GM23338 (cell line): Measurements from ENCODE around the gene WDR27. TPM values are rescaled to one million over a fixed set of nuclear protein-coding genes. Genes with fewer than 3 reads are reported as not detected.

ENCODE experiments used
- ATAC-seq: fragments of 200-7000 bp; cut with Tn5 transposase; 3 replicates; pipeline ENCODE4 v1.9.1; 2020
- DNase-seq: peaks from one replicate; pipeline ENCODE4 v3.0.0-alpha.2; 2015; ENCODE audit warnings: low spot score
- H2AFZ ChIP-seq: fragments of 200-600 bp; sonication (generic); 2 replicates; pipeline ENCODE4 v1.8.0; 2016; ENCODE audit warnings: antibody characterized with exemption, mild to moderate bottlenecking, moderate library complexity
- H3F3A ChIP-seq: fragments of 200-600 bp; sonication (generic); replicated peaks from 2 replicates; pipeline ENCODE4 v1.8.0; 2017; ENCODE audit warnings: antibody characterized with exemption, mixed run types, low read depth
- H3K27ac ChIP-seq: fragments of 200-600 bp; sonication (generic); 2 replicates; pipeline ENCODE4 v1.6.1; 2016; ENCODE audit warnings: low read depth
- H3K27me3 ChIP-seq: fragments of 200-600 bp; sonication (generic); 2 replicates; pipeline ENCODE4 v1.8.0; 2016; ENCODE audit warnings: mild to moderate bottlenecking, mixed run types, moderate library complexity; ENCODE audit not compliant: insufficient read depth
- H3K36me3 ChIP-seq: fragments of 200-600 bp; sonication (generic); 2 replicates; pipeline ENCODE4 v1.8.0; 2016; ENCODE audit warnings: mild to moderate bottlenecking; ENCODE audit not compliant: insufficient read depth
- H3K4me1 ChIP-seq: fragments of 200-600 bp; sonication (generic); 2 replicates; pipeline ENCODE4 v1.8.0; 2016; ENCODE audit warnings: mild to moderate bottlenecking, moderate library complexity; ENCODE audit not compliant: insufficient read depth
- H3K4me2 ChIP-seq: fragments of 200-600 bp; sonication (generic); 2 replicates; pipeline ENCODE4 v1.7.1; 2017; ENCODE audit warnings: mixed run types
- H3K4me3 ChIP-seq: fragments of 200-600 bp; sonication (generic); 2 replicates; pipeline ENCODE4 v1.6.1; 2016; ENCODE audit warnings: mixed run types
- H3K79me2 ChIP-seq: fragments of 200-600 bp; sonication (generic); replicated peaks from 2 replicates; pipeline ENCODE4 v1.8.0; 2017; ENCODE audit warnings: mild to moderate bottlenecking; ENCODE audit not compliant: insufficient read depth
- H3K9me2 ChIP-seq: fragments of 200-600 bp; sonication (generic); 2 replicates; pipeline ENCODE4 v1.8.0; 2017; ENCODE audit not compliant: insufficient read depth
- H4K20me1 ChIP-seq: fragments of 200-600 bp; sonication (generic); replicated peaks from 2 replicates; pipeline ENCODE4 v1.8.0; 2017; ENCODE audit warnings: mild to moderate bottlenecking; ENCODE audit not compliant: insufficient read depth
- H3K27ac Mint-ChIP-seq: 2 replicates; pipeline ENCODE4 v1.8.0; 2020; ENCODE audit warnings: inconsistent platforms, mild to moderate bottlenecking, moderate library complexity, mixed read lengths
- H3K27me3 Mint-ChIP-seq: 3 replicates; pipeline ENCODE4 v1.8.0; 2022; ENCODE audit warnings: low read depth, mild to moderate bottlenecking, moderate library complexity, mixed read lengths, inconsistent platforms; ENCODE audit not compliant: insufficient read depth, poor library complexity
- H3K36me3 Mint-ChIP-seq: 3 replicates; pipeline ENCODE4 v1.8.0; 2021; ENCODE audit warnings: low read depth, mild to moderate bottlenecking, inconsistent platforms, moderate library complexity, mixed read lengths
- H3K4me1 Mint-ChIP-seq: 3 replicates; pipeline ENCODE4 v1.8.0; 2020; ENCODE audit warnings: mild to moderate bottlenecking, inconsistent platforms, mixed read lengths
- H3K4me3 Mint-ChIP-seq: 3 replicates; pipeline ENCODE4 v1.8.0; 2021; ENCODE audit warnings: moderate library complexity, mild to moderate bottlenecking, inconsistent platforms, mixed read lengths
- H3K9me3 Mint-ChIP-seq: 3 replicates; pipeline ENCODE4 v1.8.0; 2020; ENCODE audit warnings: moderate library complexity, mild to moderate bottlenecking, inconsistent platforms, mixed read lengths
- CREB1 ChIP-seq: fragments of 250-450 bp; sonication (Bioruptor Pico); IDR thresholded peaks from 2 replicates; pipeline ENCODE4 v1.5.0; 2020; ENCODE audit warnings: low read depth, mild to moderate bottlenecking, moderate library complexity
- CTCF ChIP-seq, 2 experiments: fragments of 200-600 bp in 1 of 2; sonication (generic) in 1 of 2; conservative IDR thresholded peaks; 2 replicates each; pipeline versions ENCODE4 v1.5.1 to v1.6.1; 2016 to 2017; ENCODE audit warnings: antibody characterized with exemption in 2 of 2, low read depth in 2 of 2, mild to moderate bottlenecking in 2 of 2, moderate library complexity in 1 of 2
- ETS1 ChIP-seq: IDR thresholded peaks from 2 replicates; pipeline ENCODE4 v1.6.1; 2016; ENCODE audit warnings: antibody characterized with exemption
- EZH2 ChIP-seq: fragments of 200-600 bp; sonication (generic); IDR thresholded peaks from one replicate; pipeline ENCODE4 v1.8.0; 2017; ENCODE audit warnings: antibody characterized with exemption, mild to moderate bottlenecking, low read depth; ENCODE audit not compliant: unreplicated experiment
- EZH2phosphoT487 ChIP-seq: fragments of 200-600 bp; sonication (generic); IDR thresholded peaks from one replicate; pipeline ENCODE4 v1.8.1; 2018; ENCODE audit warnings: antibody characterized with exemption; ENCODE audit not compliant: unreplicated experiment
- NANOG ChIP-seq: IDR thresholded peaks from 2 replicates; pipeline ENCODE4 v1.6.1; 2016; ENCODE audit warnings: antibody characterized with exemption, borderline replicate concordance
- REST ChIP-seq: IDR thresholded peaks from one replicate; pipeline ENCODE4 v1.6.1; 2018; ENCODE audit warnings: antibody characterized with exemption; ENCODE audit not compliant: unreplicated experiment
- STAT1 ChIP-seq: IDR thresholded peaks from one replicate; pipeline ENCODE4 v1.6.1; 2016; ENCODE audit warnings: antibody characterized with exemption; ENCODE audit not compliant: unreplicated experiment
- ZNF114 ChIP-seq: fragments of 250-450 bp; sonication (Bioruptor Pico); IDR thresholded peaks from 2 replicates; pipeline ENCODE4 v1.5.0; 2020; ENCODE audit warnings: mild to moderate bottlenecking, moderate library complexity
- ZNF331 ChIP-seq: fragments of 250-450 bp; sonication (Bioruptor Pico); IDR thresholded peaks from 2 replicates; pipeline ENCODE4 v1.5.0; 2020; ENCODE audit warnings: low read depth, mild to moderate bottlenecking, moderate library complexity
- ZNF462 ChIP-seq: fragments of 250-450 bp; sonication (Bioruptor Pico); IDR thresholded peaks from 2 replicates; pipeline ENCODE4 v1.5.0; 2020; ENCODE audit warnings: mild to moderate bottlenecking, moderate library complexity
- polyA plus RNA-seq: library from polyadenylated mRNA; unstranded; fragments of >200 nt; fragmentation: Nextera tagmentation; extraction: Ambion mirVana; gene quantifications from 2 replicates; pipeline ENCODE4 v1.2.1, GENCODE V29; 2016
- total RNA-seq: library from RNA; depleted of rRNA; stranded (reverse); fragments of >200 nt; shearing (Covaris generic); gene quantifications from 2 replicates; pipeline ENCODE4 v1.2.3, GENCODE V29; 2014

Gene WDR27
- total and polyA plus RNA-seq, 2 experiments from 2014 or later, result 55.3 to 80.4 TPM

GRCh38 chr6:169452869-169453620, 248.8 kb downstream of the WDR27 start:
- no peak overlapping the region for H3K27ac ChIP-seq
- no peaks in the 10 kb centered on the region for H4K20me1 ChIP-seq
- Mint-ChIP-seq H3K4me3 (no peak overlapping the region), H3K27ac (no peak overlapping the region), H3K36me3 (peaks cover 5% of the 10 kb centered on the region; the same call in 2 of the 3 replicates), H3K9me3 (no peaks in the 10 kb centered on the region), H3K27me3 (no peaks in the 10 kb centered on the region), H3K4me1 (no peaks in the 10 kb centered on the region)
- H3F3A ChIP-seq, result no peaks in the 10 kb centered on the region
- H3K4me2 ChIP-seq, result no peak overlapping the region
- H2AFZ ChIP-seq, result no peak overlapping the region
- H3K27me3 ChIP-seq, result no peaks in the 10 kb centered on the region
- H3K4me1 ChIP-seq, result no peaks in the 10 kb centered on the region
- no peaks in the 10 kb centered on the region for H3K9me2 ChIP-seq
- no peak for TF ChIP-seq STAT1
- no peak for TF ChIP-seq NANOG
- no peak for TF ChIP-seq CREB1 (CRISPR knock-in tag)
- TF ChIP-seq REST, result no peak
- TF ChIP-seq ZNF331, result no peak
- TF ChIP-seq CTCF (conservative IDR thresholded peaks at IDR 0.05; ENCODE audit: low read depth in 2 of 2), result no peak
- TF ChIP-seq ZNF462 (CRISPR knock-in tag), result no peak
- no peak for TF ChIP-seq EZH2phosphoT487
- no peak for TF ChIP-seq ZNF114 (CRISPR knock-in tag)
- no peak for TF ChIP-seq ETS1
- TF ChIP-seq EZH2, result no peak
- no peak overlapping the region for H3K4me3 ChIP-seq
- no peaks in the 10 kb centered on the region for H3K79me2 ChIP-seq
- DNase-seq (no peak), ATAC-seq (no peak)
- no peaks in the 10 kb centered on the region for H3K36me3 ChIP-seq
